HG02840 (cell line): ENCODE results near the gene LHX6.

Experiments used
- ATAC-seq: cut with Tn5 transposase; IDR thresholded peaks from one replicate; pipeline ENCODE4 v1.9.1; 2021; ENCODE audit warnings: mild to moderate bottlenecking, moderate library complexity, moderate number of reproducible peaks; ENCODE audit not compliant: unreplicated experiment, low FRiP score

LHX6 gene

GRCh38 chr9:122217640-122218039, 11.1 kb downstream of the LHX6 start:
- no peak for ATAC-seq

- ATAC-seq, result no peak
Observed at GRCh38 chr9:122216798-122217418, 11.8 kb downstream of the LHX6 start.

- no peak for ATAC-seq
Observed at GRCh38 chr9:122216138-122216797, 12.5 kb downstream of the LHX6 start.

GRCh38 chr9:122215663-122216062, 13.1 kb downstream of the LHX6 start:
- ATAC-seq, result no peak

- ATAC-seq, result no peak
Observed at GRCh38 chr9:122214507-122214906, 14.2 kb downstream of the LHX6 start.

- no peak for ATAC-seq
Observed at GRCh38 chr9:122213589-122214413, 15.0 kb downstream of the LHX6 start.

GRCh38 chr9:122213102-122213588, 15.6 kb downstream of the LHX6 start:
- ATAC-seq, result no peak

GRCh38 chr9:122212473-122213004, 16.2 kb downstream of the LHX6 start:
- no peak for ATAC-seq

GRCh38 chr9:122209451-122209850, 19.3 kb downstream of the LHX6 start:
- ATAC-seq, result no peak

GRCh38 chr9:122207096-122207495, 21.7 kb downstream of the LHX6 start:
- no peak for ATAC-seq

GRCh38 chr9:122206118-122207046, 22.4 kb downstream of the LHX6 start:
- ATAC-seq, result no peak

- ATAC-seq, result no peak
Observed at GRCh38 chr9:122205176-122205575, 23.6 kb downstream of the LHX6 start.

GRCh38 chr9:122204491-122204890, 24.3 kb downstream of the LHX6 start:
- no peak for ATAC-seq

- ATAC-seq, result no peak
Observed at GRCh38 chr9:122204055-122204454, 24.7 kb downstream of the LHX6 start.

- no peak for ATAC-seq
Observed at GRCh38 chr9:122202111-122202510, 26.6 kb downstream of the LHX6 start.

- no peak for ATAC-seq
Observed at GRCh38 chr9:122201641-122202040, 27.1 kb downstream of the LHX6 start.

GRCh38 chr9:122200960-122201595, 27.7 kb downstream of the LHX6 start:
- ATAC-seq, result no peak

- no peak for ATAC-seq
Observed at GRCh38 chr9:122197882-122198281, 30.9 kb downstream of the LHX6 start.

- no peak for ATAC-seq
Observed at GRCh38 chr9:122197426-122197825, 31.3 kb downstream of the LHX6 start.

GRCh38 chr9:122195875-122196274, 32.9 kb downstream of the LHX6 start:
- ATAC-seq, result no peak
